HepG2 (cell line): ENCODE data around the gene DBN1. TPM values are rescaled to one million over a fixed set of nuclear protein-coding genes. Genes with fewer than 3 reads are reported as not detected.
A peak's percentile ranks its signal among the peaks of the same experiment; 100 is the strongest.

Experiments used
- BCL6 ChIP-seq: IDR thresholded peaks from 2 replicates; pipeline ENCODE4 v1.6.1; 2016; ENCODE audit warnings: missing genetic modification reagents, missing compliant biosample characterization
- CREM ChIP-seq, 2 experiments: sonication (generic) in 1 of 2; formaldehyde crosslinking in 1 of 2; IDR thresholded peaks; 2 replicates each; pipeline versions ENCODE4 v1.4.0 to v1.6.1; 2016 to 2020; ENCODE audit warnings: antibody characterized with exemption in 1 of 2, mild to moderate bottlenecking in 1 of 2, missing genetic modification reagents in 1 of 2
- HCFC1 ChIP-seq: fragments of 150-350 bp; IDR thresholded peaks from 2 replicates; pipeline ENCODE4 v1.6.1; 2014; ENCODE audit warnings: low read depth, low read length
- HOXA3 ChIP-seq: sonication (generic); formaldehyde crosslinking; IDR thresholded peaks from 2 replicates; pipeline ENCODE4 v1.5.0; 2020; ENCODE audit warnings: missing genetic modification reagents
- IKZF1 ChIP-seq: fragments of 450-650 bp; IDR thresholded peaks from 2 replicates; pipeline ENCODE4 v1.7.1; 2016
- JUN ChIP-seq: sonication (generic); formaldehyde crosslinking; IDR thresholded peaks from 2 replicates; pipeline ENCODE4 v1.4.0; 2020; ENCODE audit warnings: mild to moderate bottlenecking, missing genetic modification reagents
- KIAA2018 ChIP-seq: sonication (generic); formaldehyde crosslinking; IDR thresholded peaks from 2 replicates; pipeline ENCODE4 v1.5.0; 2020; ENCODE audit warnings: mild to moderate bottlenecking, missing genetic modification reagents, borderline replicate concordance
- KLF13 ChIP-seq: sonication (generic); formaldehyde crosslinking; IDR thresholded peaks from 2 replicates; pipeline ENCODE4 v1.4.0; 2020; ENCODE audit warnings: mild to moderate bottlenecking, missing genetic modification reagents
- NCOA2 ChIP-seq: sonication (generic); formaldehyde crosslinking; IDR thresholded peaks from 2 replicates; pipeline ENCODE4 v1.8.0; 2022; ENCODE audit warnings: inconsistent platforms
- PAXIP1 ChIP-seq: sonication (generic); formaldehyde crosslinking; conservative IDR thresholded peaks from 2 replicates; pipeline ENCODE4 v1.4.0; 2020; ENCODE audit warnings: mild to moderate bottlenecking, missing genetic modification reagents, moderate library complexity
- SMAD1 ChIP-seq: sonication (generic); formaldehyde crosslinking; IDR thresholded peaks from 2 replicates; pipeline ENCODE4 v1.4.0; 2020; ENCODE audit warnings: missing genetic modification reagents, low read depth, mild to moderate bottlenecking, borderline replicate concordance
- ZFP82 ChIP-seq: sonication (generic); formaldehyde crosslinking; IDR thresholded peaks from 2 replicates; pipeline ENCODE4 v1.5.1; 2020; ENCODE audit warnings: mild to moderate bottlenecking, missing genetic modification reagents, borderline replicate concordance
- ZNF205 ChIP-seq: IDR thresholded peaks from 2 replicates; pipeline ENCODE4 v1.6.1; 2018; ENCODE audit warnings: missing biosample characterization, missing genetic modification reagents
- ZNF263 ChIP-seq: sonication (generic); formaldehyde crosslinking; IDR thresholded peaks from 2 replicates; pipeline ENCODE4 v1.4.0; 2020; ENCODE audit warnings: missing genetic modification reagents
- ZNF326 ChIP-seq: sonication (generic); formaldehyde crosslinking; IDR thresholded peaks from 2 replicates; pipeline ENCODE4 v1.4.0; 2020; ENCODE audit warnings: missing genetic modification reagents, borderline replicate concordance
- ZNF749 ChIP-seq: sonication (generic); formaldehyde crosslinking; IDR thresholded peaks from 2 replicates; pipeline ENCODE4 v1.8.0; 2022; ENCODE audit warnings: mild to moderate bottlenecking, missing genetic modification reagents, moderate library complexity, borderline replicate concordance
- polyA plus RNA-seq, 8 experiments: library from polyadenylated mRNA; depleted of rRNA in 3 of 8; stranded (reverse) in 7 of 8; unstranded in 1 of 8; fragments of >200 nt; fragmentation: Illumina TruSeq in 4 of 8; extraction: Trizol in 4 of 8; gene quantifications; 2 replicates each; pipeline versions ENCODE4 v1.2.1 to v1.2.3, GENCODE V29; 2011 to 2016; ENCODE audit warnings: low read depth in 4 of 8, missing spikeins in 1 of 8, mixed read lengths in 1 of 8; ENCODE audit not compliant: insufficient read depth in 1 of 8
- total RNA-seq, 5 experiments: library from RNA; depleted of rRNA; stranded (reverse); fragments of >200 nt; fragmentation: Illumina TruSeq; extraction: Trizol; gene quantifications; 2 replicates each; pipeline ENCODE4 v1.2.3, GENCODE V29; 2016; ENCODE audit warnings: low read depth in 1 of 5

DBN1 gene
- total and polyA plus RNA-seq, 2 of the 13 experiments (the other 11 are each of a cell fraction or from before 2014, with no cell fraction given): 27.0 to 37.3 TPM

DNA sequence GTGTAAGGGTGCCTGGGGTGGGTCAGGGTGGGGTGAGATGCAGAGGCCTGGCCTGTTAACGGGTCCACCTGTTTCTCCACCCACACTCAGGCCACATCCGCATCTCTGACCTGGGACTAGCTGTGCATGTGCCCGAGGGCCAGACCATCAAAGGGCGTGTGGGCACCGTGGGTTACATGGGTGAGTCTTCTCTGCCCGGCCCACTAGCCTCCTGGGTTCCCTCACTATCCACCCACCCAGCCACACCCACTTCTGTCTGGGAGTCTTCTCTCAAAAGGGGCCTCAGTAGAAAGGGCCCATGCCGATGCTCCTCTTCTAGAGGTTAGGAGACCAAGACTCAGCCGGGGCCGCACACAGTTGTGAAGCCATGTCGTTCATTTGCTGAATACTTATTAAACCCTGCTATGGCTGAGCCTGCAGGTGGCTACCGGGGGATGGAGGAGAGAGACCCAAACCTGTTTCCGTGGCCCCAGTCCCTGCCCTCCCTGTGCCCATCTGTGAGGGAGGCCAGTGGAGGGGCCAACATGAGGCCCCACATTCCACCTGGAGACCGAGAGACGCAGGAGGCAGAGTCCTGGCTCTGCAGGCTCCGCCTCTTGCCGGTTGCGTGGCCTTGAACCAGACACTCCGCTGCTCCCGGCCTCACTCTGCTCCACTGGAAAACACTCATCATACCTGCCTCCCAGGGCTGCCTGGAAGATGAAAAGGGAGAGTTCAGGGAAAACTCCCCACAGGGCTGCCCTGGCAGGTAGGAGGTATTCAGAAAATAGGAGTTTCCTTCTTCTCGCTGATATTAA is 38.3 kb downstream of the DBN1 start (continued):
- TF ChIP-seq ZNF326 (CRISPR knock-in tag) (no peak), CREM (IDR thresholded peaks at IDR 0.05) (no peak), CREM (CRISPR knock-in tag; IDR thresholded peaks at IDR 0.05) (no peak), HOXA3 (peak; percentile 46; the same call in 1 of the 2 replicates), IKZF1 (no peak), HCFC1 (no peak), ZNF749 (no peak), KLF13 (CRISPR knock-in tag) (no peak), JUN (CRISPR knock-in tag) (no peak), PAXIP1 (CRISPR knock-in tag) (peak; percentile 83), ZNF205 (CRISPR knock-in tag) (no peak), ZFP82 (no peak), KIAA2018 (CRISPR knock-in tag) (no peak), NCOA2 (CRISPR knock-in tag) (0 out of 2 replicates have a peak, but pooled peaks have one; percentile 26), SMAD1 (CRISPR knock-in tag) (no peak), BCL6 (CRISPR knock-in tag) (no peak), ZNF263 (no peak)
